BLaER1 (cell line): ENCODE results near the gene HOXA7.

Experiments
- H3K27ac ChIP-seq: shearing (Covaris generic); formaldehyde crosslinking; 2 replicates; pipeline ENCODE4 v1.8.1; 2022
- H3K27me3 ChIP-seq: shearing (Covaris generic); formaldehyde crosslinking; 2 replicates; pipeline ENCODE4 v1.8.1; 2022
- H3K36me3 ChIP-seq: shearing (Covaris generic); formaldehyde crosslinking; 2 replicates; pipeline ENCODE4 v1.8.1; 2022
- H3K4me1 ChIP-seq: shearing (Covaris generic); formaldehyde crosslinking; 2 replicates; pipeline ENCODE4 v1.8.1; 2022
- H3K4me2 ChIP-seq: shearing (Covaris generic); formaldehyde crosslinking; 2 replicates; pipeline ENCODE4 v1.8.1; 2022
- H3K4me3 ChIP-seq: shearing (Covaris generic); formaldehyde crosslinking; 2 replicates; pipeline ENCODE4 v1.8.1; 2022
- H3K9ac ChIP-seq: shearing (Covaris generic); formaldehyde crosslinking; 2 replicates; pipeline ENCODE4 v1.8.1; 2022
- H3K9me3 ChIP-seq: shearing (Covaris generic); formaldehyde crosslinking; 2 replicates; pipeline ENCODE4 v1.8.1; 2022
- H4K20me1 ChIP-seq: shearing (Covaris generic); formaldehyde crosslinking; 2 replicates; pipeline ENCODE4 v1.8.1; 2022
- Cebpa-rat ChIP-seq: shearing (Covaris generic); IDR thresholded peaks from 2 replicates; pipeline ENCODE4 v1.8.1; 2022

Gene HOXA7

GRCh38 chr7:27152816-27153442 lies 3.5 kb downstream of the HOXA7 start:
- H3K4me1 ChIP-seq: peaks cover 22% of the 10 kb centered on the region

DNA sequence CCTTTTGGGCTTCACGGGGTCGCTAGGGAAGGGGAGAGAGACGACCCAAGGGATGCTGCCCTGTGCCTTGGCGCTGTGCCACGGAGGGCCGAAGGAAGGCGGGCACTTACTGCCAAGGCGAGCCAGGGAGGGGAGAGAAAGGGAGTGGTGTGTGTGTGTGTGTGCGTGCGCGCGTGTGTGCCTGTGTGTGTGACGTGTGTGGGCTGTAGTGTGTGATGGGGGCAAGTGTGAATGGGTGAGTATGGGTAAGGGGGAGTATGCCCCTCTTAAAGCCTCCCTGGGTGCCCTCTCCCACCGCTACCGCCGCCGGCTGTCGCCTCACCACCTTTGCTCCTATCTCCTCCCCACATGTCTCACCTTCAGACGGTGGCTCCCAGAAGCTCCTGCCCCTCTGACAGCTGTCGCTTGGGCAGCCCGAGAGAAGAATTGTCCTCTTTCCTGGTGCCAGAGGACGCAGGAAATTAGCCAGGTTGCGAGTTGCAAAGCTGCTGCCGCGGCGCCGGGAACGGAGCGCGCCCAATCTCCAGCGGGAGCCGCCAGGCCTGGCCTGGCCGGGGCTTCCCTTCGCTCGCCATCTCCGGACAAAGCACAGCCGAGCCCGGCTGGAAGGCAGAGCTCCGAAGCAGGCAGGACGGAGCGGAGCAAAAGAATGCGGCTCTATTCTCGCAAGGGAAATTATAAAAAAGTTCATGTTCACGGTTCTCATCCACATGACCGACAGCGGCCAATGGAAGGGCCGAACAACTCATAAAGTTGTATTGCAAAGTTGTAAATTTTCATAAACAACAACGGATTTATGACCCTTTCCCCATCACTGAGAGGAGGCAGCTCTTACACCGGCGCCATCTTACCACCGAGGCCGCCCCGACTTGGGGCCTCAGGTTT lies 4.3 kb downstream of the HOXA7 start, which contains the start of gene HOXA3:
TSS of gene HOXA3 (minus strand) at position 653 of the 885 bp plus-strand sequence. CDS start 41,943 bp downstream, outside the sequence.
- Histone ChIP-seq H3K27me3 (peaks cover 100% of the 10 kb centered on the region), H3K9ac (no peak within 1 kb of the TSS), H3K27ac (no peak within 1 kb of the TSS), H3K9me3 (peaks cover 44% of the 10 kb centered on the region), H3K4me3 (peak within 1 kb of the TSS; percentile 57), H3K4me1 (peaks cover 22% of the 10 kb centered on the region), H3K4me2 (peak within 1 kb of the TSS; percentile 77), H4K20me1 (peaks cover 62% of the 10 kb centered on the region), H3K36me3 (no peaks in the 10 kb centered on the region)
- TF ChIP-seq Cebpa-rat: no peak

More at GRCh38 chr7:27152816-27153442, 3.5 kb downstream of the HOXA7 start:
- H3K27ac ChIP-seq: no peak overlapping the region
- TF ChIP-seq Cebpa-rat: no peak
- H3K4me3 ChIP-seq: no peak overlapping the region
- H3K9ac ChIP-seq: no peak overlapping the region
- H3K36me3 ChIP-seq: no peaks in the 10 kb centered on the region
- peaks cover 44% of the 10 kb centered on the region for H3K9me3 ChIP-seq
- H3K4me2 ChIP-seq: no peak overlapping the region
- peaks cover 70% of the 10 kb centered on the region for H4K20me1 ChIP-seq
- H3K27me3 ChIP-seq: peaks cover 100% of the 10 kb centered on the region

DNA sequence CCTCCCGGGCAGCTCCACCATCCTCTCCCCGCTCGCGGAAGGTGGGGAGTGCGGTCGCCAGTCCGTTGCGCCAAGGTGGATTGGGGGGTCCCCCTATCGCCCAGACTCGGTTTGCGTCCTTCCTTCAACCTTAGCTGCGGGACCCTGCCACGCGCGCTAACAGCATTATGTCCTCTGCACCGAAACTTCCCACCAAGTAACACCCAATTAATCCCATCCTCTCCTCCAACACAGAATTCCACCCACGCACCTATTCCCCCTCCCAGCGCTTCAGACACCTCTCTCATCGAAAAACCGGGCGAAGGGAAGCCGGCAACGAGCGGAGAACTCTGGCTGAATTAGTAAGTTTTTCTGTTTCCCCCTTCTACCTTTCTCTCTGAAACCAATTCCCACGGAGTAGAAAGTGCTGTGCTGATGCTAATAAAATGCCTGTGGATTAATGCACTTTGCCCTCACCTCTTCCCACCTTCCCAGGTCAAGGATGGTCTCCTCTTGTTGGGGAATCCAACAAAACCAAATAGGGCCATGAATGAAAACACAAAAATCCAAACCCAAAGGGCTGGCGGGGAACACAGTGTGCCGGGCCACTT lies 5.0 kb downstream of the HOXA7 start:
- no peak overlapping the region for H3K9ac ChIP-seq
- H3K27ac ChIP-seq: no peak overlapping the region
- H3K4me2 ChIP-seq: peak overlapping the region; percentile 77
- peak overlapping the region; percentile 57 for H3K4me3 ChIP-seq
- peaks cover 45% of the 10 kb centered on the region for H3K9me3 ChIP-seq
- H4K20me1 ChIP-seq: peaks cover 58% of the 10 kb centered on the region
- H3K27me3 ChIP-seq: peaks cover 100% of the 10 kb centered on the region
- H3K36me3 ChIP-seq: no peaks in the 10 kb centered on the region
- peaks cover 22% of the 10 kb centered on the region for H3K4me1 ChIP-seq
- TF ChIP-seq Cebpa-rat: no peak

GRCh38 chr7:27150568-27151340 lies 5.7 kb downstream of the HOXA7 start:
- peak overlapping the region; percentile 57 for H3K4me3 ChIP-seq
- peaks cover 45% of the 10 kb centered on the region for H3K9me3 ChIP-seq
- TF ChIP-seq Cebpa-rat: no peak
- H3K4me2 ChIP-seq: peak overlapping the region; percentile 77
- H4K20me1 ChIP-seq: peaks cover 52% of the 10 kb centered on the region
- no peak overlapping the region for H3K27ac ChIP-seq
- peaks cover 100% of the 10 kb centered on the region for H3K27me3 ChIP-seq
- no peak overlapping the region for H3K9ac ChIP-seq
- no peaks in the 10 kb centered on the region for H3K36me3 ChIP-seq
- peaks cover 22% of the 10 kb centered on the region for H3K4me1 ChIP-seq

GRCh38 chr7:27149842-27150567 lies 6.5 kb downstream of the HOXA7 start:
- no peak for TF ChIP-seq Cebpa-rat
- Histone ChIP-seq H3K4me1 (peaks cover 22% of the 10 kb centered on the region), H3K36me3 (0 out of 2 replicates have a peak, but pooled peaks cover 1% of the 10 kb centered on the region), H3K27me3 (peaks cover 100% of the 10 kb centered on the region), H3K4me3 (peak overlapping the region; percentile 57), H4K20me1 (peaks cover 44% of the 10 kb centered on the region), H3K9ac (no peak overlapping the region), H3K9me3 (peaks cover 45% of the 10 kb centered on the region), H3K27ac (no peak overlapping the region), H3K4me2 (peak overlapping the region; percentile 77)

DNA sequence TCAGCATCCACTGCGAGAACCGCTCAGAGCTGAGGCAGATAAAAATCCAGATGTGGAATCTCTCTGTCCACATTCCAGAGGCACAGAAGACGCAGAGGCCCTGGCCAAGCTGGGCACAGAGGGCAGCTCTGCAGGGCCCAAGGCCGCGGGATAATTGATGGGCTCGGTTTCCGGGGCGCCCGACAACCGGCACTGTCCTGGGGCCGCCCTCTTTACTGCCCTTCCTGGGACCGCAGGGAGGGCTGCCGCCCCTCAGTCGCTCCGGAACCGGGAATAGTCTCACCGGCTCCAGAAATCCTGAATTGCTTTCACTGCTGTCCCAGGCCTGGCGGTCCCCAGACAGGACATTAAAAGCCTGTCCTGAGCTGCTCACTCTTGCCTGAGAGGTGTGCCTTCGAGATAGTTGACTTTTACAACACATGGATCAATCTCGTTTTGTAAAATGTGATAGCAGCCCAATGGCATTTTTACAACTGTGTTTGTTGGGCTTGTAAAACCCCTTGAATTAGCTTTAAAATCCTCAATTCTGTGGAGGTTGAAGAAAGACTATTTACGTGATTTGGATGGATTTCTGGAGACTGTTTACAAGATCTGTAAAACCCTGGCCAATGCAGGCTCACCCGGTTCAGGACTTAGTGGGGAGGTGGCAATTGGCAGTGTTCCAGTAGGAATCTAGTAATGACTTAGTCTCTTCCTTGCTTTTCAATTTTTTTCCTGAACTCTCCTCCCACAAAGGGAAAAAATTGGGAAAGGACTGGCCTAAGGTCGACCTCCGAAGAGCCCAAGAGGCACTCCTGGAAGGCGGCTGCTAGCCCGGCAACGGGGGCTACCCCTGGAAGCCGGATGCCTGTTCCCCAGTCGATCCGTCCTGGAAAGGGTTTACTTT lies 7.5 kb downstream of the HOXA7 start:
- Histone ChIP-seq H4K20me1 (peaks cover 34% of the 10 kb centered on the region), H3K4me2 (no peak overlapping the region), H3K4me3 (peak overlapping the region; percentile 25; the same call in 1 of the 2 replicates), H3K9me3 (peaks cover 50% of the 10 kb centered on the region), H3K4me1 (peaks cover 22% of the 10 kb centered on the region), H3K36me3 (0 out of 2 replicates have a peak, but pooled peaks cover 8% of the 10 kb centered on the region), H3K9ac (no peak overlapping the region), H3K27me3 (peaks cover 100% of the 10 kb centered on the region), H3K27ac (no peak overlapping the region)
- no peak for TF ChIP-seq Cebpa-rat

DNA sequence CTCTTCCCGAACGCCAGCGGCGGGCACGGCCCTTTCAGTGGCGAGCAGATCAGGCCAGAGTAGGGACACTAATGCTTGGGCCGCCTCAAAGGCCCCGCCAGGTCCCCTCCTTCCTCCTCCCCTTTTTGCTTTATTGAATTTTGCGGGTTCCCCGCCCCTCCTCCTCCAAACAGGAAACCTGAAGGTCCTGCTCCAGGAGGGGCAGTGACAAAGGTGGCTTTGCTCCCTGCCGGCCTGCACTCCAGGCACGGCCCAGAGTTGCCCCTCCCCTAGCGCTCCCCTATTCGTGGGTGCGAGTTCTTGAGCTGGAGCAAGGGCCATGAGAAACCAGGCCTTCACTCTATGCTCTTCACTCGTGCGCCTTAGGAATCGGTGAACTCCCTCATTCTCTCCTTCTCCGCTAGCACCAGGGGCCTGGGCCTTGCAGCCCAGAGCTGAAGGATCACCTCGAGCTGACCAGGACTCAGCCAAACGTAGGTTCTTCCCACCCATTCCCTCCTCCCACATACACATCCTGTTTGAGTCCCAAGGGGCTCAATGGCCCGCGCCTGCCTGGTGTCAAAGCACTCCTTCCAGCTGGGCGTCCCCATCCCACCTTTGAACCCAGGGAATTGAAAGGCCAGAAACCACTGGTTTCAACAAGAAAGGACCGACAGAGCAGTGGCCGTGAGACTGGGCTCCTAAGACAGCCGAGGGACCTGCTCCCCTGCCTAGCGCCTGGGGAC lies 8.3 kb downstream of the HOXA7 start:
- no peak overlapping the region for H3K9ac ChIP-seq
- H3K9me3 ChIP-seq: peaks cover 58% of the 10 kb centered on the region
- peaks cover 13% of the 10 kb centered on the region for H3K36me3 ChIP-seq
- peaks cover 22% of the 10 kb centered on the region for H3K4me1 ChIP-seq
- H4K20me1 ChIP-seq: peaks cover 26% of the 10 kb centered on the region
- peak overlapping the region; percentile 25; the same call in 1 of the 2 replicates for H3K4me3 ChIP-seq
- peaks cover 100% of the 10 kb centered on the region for H3K27me3 ChIP-seq
- no peak for TF ChIP-seq Cebpa-rat
- H3K27ac ChIP-seq: no peak overlapping the region
- H3K4me2 ChIP-seq: no peak overlapping the region
